Skeletal muscle satellite cell (primary cell): ENCODE measurements around the gene TSPAN4.

Experiments
- H3K27me3 ChIP-seq: 2 replicates; pipeline ENCODE4 v1.7.0; 2013; ENCODE audit warnings: low read length; ENCODE audit not compliant: control insufficient read depth, insufficient read depth
- H3K36me3 ChIP-seq: 2 replicates; pipeline ENCODE4 v1.7.0; 2013; ENCODE audit warnings: mild to moderate bottlenecking, control low read depth, low read length; ENCODE audit not compliant: insufficient read depth
- H3K4me1 ChIP-seq: 2 replicates; pipeline ENCODE4 v1.7.0; 2013; ENCODE audit warnings: low read length; ENCODE audit not compliant: control insufficient read depth, insufficient read depth
- H3K4me2 ChIP-seq: 2 replicates; pipeline ENCODE4 v1.7.0; 2013; ENCODE audit warnings: mild to moderate bottlenecking, low read length
- H3K4me3 ChIP-seq: 2 replicates; pipeline ENCODE4 v1.7.0; 2013; ENCODE audit warnings: low read length
- H3K9ac ChIP-seq: 2 replicates; pipeline ENCODE4 v1.7.0; 2013; ENCODE audit warnings: mild to moderate bottlenecking, low read depth, low read length, moderate library complexity
- H3K9me3 ChIP-seq: replicated peaks from 2 replicates; pipeline ENCODE4 v1.7.0; 2013; ENCODE audit warnings: mild to moderate bottlenecking, control low read depth, low read length

The TSPAN4 gene

DNA sequence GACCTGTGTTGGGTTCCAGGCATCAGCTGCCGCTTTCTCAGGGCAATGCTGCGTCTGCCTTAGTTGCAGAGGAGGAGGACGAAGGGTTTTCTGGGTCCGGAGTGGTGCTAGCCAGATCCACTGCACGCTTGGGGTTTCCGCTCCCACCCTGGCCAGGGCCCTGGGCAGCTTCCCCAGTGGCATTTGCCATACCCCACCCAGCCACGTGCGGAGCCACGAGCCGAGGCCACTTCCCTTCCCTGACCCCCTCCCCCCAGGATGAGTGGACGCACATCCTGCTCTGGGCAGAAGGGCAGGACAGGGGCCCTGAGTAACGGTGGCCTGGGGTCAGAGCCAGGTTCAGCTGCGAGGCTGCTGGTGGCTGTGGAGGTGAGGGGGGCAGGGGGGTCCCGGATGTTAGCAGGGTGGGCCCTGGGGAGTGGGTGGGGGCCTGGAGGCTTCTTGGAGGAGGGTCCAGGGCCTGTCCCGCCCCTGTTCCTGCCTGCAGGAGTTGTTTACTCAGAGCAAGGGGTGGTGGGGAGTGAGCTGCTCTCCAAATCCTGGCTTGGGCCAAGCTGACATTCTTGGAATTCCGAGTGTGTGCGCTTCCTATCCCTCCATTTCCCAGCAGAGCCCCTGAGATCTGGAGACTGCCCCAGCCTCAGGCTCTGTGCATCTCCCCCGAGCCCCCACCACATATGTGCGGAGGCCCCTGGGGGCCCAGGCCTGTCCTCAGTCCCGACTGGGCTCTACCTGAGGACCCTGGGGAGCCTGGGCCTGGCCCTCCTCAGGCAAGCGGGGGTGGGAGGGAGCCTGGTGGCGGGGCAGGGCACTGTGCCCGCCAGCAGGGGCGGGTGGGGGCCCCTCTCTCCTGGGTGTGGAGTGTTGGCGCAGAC is 1.4 kb downstream of the TSPAN4 start:
- peaks cover 66% of the 10 kb centered on the region for H3K4me1 ChIP-seq
- peak overlapping the region; percentile 97 for H3K9ac ChIP-seq

DNA sequence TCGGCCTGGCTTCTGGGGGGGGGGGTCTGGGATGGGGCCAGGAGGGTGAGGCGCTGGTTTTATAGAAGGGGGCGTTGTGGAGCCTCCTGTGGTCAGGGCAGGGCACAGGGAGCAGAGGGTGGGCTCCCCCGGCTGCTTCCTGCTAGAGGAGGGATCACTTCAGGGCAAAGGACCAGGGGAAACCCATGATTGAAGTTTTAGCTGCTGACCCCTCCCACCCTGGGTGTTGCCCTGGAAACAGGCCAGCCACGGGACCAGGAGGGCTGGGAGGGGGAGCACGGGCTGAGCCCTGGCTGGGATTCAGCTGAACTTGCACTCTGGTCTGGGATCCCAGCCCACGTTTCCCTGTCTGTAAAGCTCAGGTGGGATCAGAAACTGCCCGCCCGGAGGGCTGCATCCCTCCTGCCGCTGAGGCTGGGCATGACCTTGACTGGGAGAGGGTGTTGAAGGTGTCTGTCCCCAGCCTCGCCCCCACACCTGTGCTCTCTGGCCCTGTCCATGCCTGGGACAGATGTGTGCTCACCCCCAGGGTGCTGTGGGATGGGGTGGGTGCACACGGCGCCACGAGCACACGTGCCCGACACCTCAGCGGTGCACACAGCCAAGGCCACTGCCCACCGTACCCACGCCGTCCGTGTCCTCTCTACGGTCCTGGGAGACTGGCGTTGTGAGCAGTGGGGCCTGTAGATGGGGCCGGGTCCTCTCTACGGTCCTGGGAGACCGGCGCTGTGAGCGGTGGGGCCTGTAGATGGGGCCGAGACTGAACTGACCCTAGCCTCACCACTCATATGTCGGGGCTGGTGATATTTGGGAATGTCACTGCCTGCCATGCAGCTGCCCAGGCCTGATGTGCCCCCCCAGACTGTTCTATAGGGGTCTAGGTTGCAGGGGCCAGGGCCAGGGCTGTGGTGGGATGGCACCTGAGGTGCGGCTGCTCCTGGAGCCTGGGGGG is 2.3 kb downstream of the TSPAN4 start:
- peaks cover 23% of the 10 kb centered on the region for H3K36me3 ChIP-seq
- peak overlapping the region; percentile 90 for H3K4me2 ChIP-seq
- H3K9me3 ChIP-seq = no peaks in the 10 kb centered on the region
- H3K4me1 ChIP-seq = peaks cover 61% of the 10 kb centered on the region
- H3K9ac ChIP-seq = peak overlapping the region; percentile 97
- H3K4me3 ChIP-seq = peak overlapping the region; percentile 98
- H3K27me3 ChIP-seq = no peaks in the 10 kb centered on the region

More for the DNA sequence above, 1.4 kb downstream of the TSPAN4 start:
- Histone ChIP-seq H3K27me3 (no peaks in the 10 kb centered on the region), H3K4me2 (peak overlapping the region; percentile 90), H3K9me3 (no peaks in the 10 kb centered on the region), H3K36me3 (peaks cover 32% of the 10 kb centered on the region), H3K4me3 (peak overlapping the region; percentile 98)

DNA sequence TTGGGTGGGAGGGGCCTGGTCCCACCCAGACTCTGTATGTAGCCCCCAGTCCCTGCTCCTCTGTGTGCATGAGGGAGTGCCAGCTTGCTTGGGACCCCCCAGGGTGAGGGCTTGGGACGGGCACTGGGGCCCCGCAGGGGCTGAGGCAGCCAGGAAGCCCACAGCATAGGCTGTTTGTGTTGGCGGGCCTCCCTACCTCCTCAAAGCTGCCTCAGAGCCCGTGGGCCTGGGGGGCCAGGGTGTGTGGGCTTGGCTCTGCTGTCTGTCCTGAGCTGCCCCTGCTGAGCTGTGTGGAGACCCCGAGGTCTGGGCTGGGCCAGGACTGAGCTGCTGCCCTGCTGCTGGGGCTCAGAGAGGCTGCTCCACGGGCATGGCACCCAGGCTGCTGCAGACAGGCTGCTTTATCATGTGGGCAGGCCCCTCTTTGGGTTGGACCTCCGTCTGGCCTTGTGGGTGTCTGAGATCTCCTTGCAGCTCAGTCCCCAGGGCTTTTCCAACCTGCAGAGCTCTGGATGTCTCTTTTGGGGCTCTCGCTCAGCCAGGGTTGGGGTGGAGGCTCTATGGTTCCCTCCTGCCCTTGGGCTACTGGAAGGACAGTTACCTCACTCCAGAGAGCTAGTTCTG is 3.3 kb downstream of the TSPAN4 start:
- Histone ChIP-seq H3K4me1 (peaks cover 51% of the 10 kb centered on the region), H3K9me3 (no peaks in the 10 kb centered on the region), H3K36me3 (peaks cover 18% of the 10 kb centered on the region), H3K9ac (peak overlapping the region; percentile 97), H3K4me3 (peak overlapping the region; percentile 98), H3K27me3 (no peaks in the 10 kb centered on the region), H3K4me2 (peak overlapping the region; percentile 90)

DNA sequence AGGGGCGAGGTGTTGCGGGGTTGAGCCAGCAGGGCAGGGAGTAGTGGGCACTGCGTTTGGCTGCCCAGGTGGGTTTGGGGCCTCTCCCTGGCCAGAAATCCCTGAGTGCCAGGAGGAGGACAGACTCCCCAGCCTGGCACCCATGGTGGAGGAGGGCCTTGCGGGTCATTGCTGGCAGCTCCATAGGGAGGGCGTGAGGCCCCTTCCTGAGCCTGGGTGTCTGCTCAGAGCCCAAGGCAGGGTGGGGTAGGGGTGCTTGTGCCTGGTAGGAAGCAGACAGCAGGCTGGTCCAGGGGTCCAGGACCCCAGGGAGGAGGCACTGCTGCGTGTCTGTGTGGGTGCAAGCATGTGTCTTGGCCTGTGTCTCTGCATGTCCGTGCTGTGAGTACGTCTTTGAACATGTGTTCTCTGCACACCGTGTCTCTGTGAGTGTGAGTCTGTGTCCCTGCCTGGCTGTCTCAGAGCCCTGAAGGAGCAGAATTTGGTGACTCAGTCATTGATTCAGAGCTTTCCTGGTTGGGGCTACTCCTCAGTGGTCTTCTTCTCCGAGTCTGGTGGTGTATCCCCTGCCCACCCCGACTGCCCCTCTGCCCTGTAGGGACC is 3.9 kb downstream of the TSPAN4 start:
- no peaks in the 10 kb centered on the region for H3K9me3 ChIP-seq
- H3K4me2 ChIP-seq = peak overlapping the region; percentile 90
- H3K27me3 ChIP-seq = no peaks in the 10 kb centered on the region
- peaks cover 15% of the 10 kb centered on the region for H3K36me3 ChIP-seq
- peak overlapping the region; percentile 98 for H3K4me3 ChIP-seq
- peaks cover 49% of the 10 kb centered on the region for H3K4me1 ChIP-seq
- peak overlapping the region; percentile 97 for H3K9ac ChIP-seq

DNA sequence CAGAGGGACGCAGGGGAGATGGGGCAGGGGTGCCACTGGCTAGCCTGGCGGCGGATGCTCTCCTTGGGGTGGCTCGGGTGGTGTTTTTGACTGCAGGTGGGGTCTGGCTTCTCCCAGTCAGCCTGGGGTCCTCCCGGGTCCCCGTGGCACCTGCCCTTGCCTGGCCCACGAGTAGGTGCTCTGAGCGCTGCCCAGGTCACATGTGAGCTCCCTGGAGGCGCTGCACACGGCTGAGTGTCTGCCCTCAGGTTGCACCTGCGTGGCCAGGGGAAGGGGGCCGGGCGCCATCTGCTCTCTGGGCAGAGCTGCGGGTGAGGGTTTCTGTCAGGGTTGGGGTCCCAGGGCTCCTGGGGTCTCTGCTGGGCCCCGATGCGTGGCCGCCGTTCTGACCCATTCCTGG is 5.2 kb downstream of the TSPAN4 start:
- Histone ChIP-seq H3K4me3 (no peak overlapping the region), H3K9me3 (no peaks in the 10 kb centered on the region), H3K4me1 (peaks cover 49% of the 10 kb centered on the region), H3K27me3 (no peaks in the 10 kb centered on the region), H3K36me3 (peaks cover 15% of the 10 kb centered on the region), H3K9ac (no peak overlapping the region), H3K4me2 (no peak overlapping the region)

DNA sequence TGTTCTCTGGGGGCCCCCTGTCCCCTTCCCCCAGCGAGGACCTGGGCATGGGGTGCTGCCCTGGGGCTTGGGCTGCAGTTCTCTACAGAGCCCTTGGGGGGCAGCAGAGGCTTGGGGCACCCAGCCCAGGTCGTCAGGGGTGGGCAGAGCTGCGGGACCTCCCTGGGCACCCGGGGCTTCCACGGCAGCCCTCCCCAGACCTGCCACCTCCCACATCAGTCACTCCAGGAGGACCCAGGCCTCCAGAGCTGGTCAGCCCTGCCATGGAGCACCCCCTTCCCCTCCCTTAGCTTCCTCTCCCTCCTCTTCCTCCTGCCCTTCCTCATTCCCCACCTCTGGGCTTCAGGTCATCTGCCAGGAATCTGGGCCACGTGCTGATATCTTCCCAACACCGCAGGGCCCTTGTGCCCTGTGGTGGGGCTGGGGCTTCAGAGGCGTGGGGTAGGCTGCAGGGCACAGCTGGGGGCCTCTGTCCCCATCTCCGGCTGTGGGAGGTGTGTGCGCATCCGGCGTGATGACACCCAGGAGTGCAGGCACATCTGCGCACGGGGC is 5.8 kb downstream of the TSPAN4 start:
- H3K4me3 ChIP-seq = no peak overlapping the region
- peaks cover 15% of the 10 kb centered on the region for H3K36me3 ChIP-seq
- no peaks in the 10 kb centered on the region for H3K27me3 ChIP-seq
- H3K4me1 ChIP-seq = peaks cover 49% of the 10 kb centered on the region
- no peaks in the 10 kb centered on the region for H3K9me3 ChIP-seq
- no peak overlapping the region for H3K9ac ChIP-seq
- H3K4me2 ChIP-seq = peak overlapping the region; percentile 75

DNA sequence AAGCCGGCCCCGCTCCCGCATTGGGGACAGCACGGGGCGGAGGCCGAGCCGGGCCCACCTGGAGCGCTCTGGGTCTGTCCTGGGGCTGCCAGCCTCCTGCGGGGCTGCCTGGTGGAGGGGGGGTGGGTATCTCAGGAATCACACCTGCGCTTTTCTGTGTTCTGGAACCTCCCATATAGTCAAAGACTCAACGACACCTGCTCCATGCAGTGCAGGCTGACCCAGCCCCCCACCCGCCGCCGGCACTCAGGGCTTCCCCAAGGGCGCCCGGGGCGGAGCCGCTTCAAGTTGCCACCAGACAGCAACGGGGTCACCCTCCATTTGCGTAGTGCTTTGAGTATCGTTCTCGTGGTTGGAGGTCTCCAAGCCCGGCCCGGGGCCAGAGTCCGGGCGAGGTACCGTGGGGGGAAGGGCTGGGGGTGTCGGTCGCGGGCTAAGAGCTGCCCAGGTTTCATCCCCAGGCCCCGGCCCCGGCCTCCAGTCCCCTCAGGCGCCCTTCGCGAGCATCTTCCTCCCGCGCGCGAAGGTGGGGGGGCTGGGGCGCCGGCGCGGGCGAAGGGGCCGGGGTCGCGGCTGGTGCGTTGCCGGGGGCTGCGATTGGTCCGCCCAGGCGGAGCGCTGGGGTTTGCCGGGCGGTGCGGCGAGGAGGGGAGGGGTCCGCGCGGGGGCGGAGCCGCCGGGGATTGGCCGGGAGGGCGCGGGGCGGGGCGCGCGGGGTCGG is 6.6 kb downstream of the TSPAN4 start:
- peaks cover 43% of the 10 kb centered on the region for H3K4me1 ChIP-seq
- no peak overlapping the region for H3K9ac ChIP-seq
- H3K4me2 ChIP-seq = peak overlapping the region; percentile 75
- H3K27me3 ChIP-seq = no peaks in the 10 kb centered on the region
- H3K9me3 ChIP-seq = no peaks in the 10 kb centered on the region
- peaks cover 15% of the 10 kb centered on the region for H3K36me3 ChIP-seq
- peak overlapping the region; percentile 45 for H3K4me3 ChIP-seq

DNA sequence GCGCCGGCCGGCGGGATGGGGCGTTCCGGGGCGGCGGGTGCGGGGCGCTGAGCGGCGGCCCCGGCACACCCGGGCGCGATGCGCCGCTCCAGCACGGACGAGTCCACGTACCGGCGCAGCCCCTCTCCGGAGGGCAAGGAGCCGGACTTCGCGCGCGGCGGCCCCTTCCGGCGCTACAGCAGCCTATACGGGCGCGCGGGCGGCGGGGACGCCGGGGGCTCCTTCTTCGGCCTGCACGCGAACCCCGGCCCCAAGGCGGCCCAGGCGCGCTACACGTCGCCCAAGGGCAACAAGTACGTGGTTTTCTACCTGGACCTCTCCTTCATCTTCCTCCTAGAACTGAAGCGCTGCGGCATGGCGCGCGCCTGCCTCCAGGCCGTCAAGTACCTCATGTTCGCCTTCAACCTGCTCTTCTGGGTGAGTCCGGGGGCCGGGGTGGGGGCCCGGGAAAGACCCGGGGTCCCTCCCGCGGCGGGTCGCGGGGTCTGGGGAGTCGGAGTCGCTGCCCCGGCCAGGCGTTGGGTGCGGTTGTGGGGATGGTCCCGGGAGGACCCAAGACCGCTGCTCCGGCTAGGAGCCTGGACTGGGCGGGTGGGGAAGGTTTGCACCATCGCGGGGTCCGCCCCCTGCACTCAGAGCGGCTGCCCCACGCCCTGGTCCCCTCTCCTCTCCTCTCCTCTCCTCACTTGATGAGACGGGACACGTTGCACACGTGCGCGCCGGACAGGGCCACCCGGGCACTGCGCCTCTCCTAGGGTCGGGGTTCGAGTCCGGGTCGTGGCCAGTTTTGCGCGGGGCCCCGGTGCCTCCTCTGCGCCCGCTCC is 7.5 kb downstream of the TSPAN4 start:
- Histone ChIP-seq H3K4me3 (no peak overlapping the region), H3K27me3 (no peaks in the 10 kb centered on the region), H3K4me1 (peaks cover 35% of the 10 kb centered on the region), H3K36me3 (peaks cover 15% of the 10 kb centered on the region), H3K9me3 (no peaks in the 10 kb centered on the region), H3K9ac (no peak overlapping the region), H3K4me2 (peak overlapping the region; percentile 67)

DNA sequence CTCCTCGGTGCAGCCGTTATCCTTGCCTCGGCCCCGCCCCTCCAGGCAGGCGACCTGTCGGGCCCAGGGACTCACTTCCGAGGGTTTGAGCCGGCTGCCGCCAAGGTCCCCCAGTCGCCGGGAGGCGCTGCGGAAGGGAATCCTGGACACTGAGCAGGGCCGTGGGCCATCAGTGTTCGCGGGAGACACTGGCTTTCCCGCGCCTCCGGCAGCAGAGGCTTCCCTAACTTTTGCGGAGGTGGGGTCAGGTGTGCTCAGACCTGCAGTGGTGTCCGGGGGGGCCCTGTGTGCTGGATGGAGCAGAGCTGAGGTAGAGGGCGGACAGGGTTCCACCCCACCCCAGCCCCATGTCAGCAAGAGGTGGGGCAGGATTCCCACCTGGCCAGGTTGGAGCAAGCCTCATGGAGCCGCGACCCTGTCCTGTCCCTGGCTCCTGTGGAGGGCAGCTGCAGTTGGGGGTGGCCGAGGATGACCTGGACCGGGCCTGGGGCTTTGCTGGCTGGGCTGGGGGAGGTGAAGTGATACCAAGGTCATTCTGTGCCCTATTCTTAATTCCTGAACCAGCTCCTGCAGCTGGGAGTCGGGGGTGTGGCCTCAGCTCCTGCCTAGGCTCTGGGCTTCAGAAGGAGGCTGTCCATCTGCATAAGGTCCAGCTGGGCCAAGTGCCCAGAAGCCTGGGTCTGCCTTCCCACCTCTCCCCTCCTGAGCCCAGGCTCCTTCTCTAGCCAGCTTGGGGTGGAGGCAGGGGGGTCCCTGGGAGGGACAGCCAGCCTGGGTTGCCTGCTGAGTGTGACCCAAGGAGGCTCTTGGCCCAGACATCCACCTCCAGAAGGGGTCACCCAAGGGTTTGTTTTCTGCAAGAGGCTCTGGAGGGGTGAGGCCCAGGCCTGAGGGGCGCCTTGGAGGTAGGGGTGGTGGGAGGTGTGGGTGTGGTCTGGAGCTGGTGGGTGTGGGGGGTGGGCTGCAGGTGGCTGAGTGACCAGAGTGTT is 8.4 kb downstream of the TSPAN4 start:
- no peaks in the 10 kb centered on the region for H3K27me3 ChIP-seq
- no peak overlapping the region for H3K9ac ChIP-seq
- no peak overlapping the region for H3K4me3 ChIP-seq
- H3K4me2 ChIP-seq = no peak overlapping the region
- H3K9me3 ChIP-seq = no peaks in the 10 kb centered on the region
- H3K4me1 ChIP-seq = peaks cover 26% of the 10 kb centered on the region
- peaks cover 19% of the 10 kb centered on the region for H3K36me3 ChIP-seq
